Neuron (in vitro differentiated cells): Measurements from ENCODE around the gene ASPG.

Source experiments
- H2AFZ ChIP-seq: one replicate; pipeline ENCODE4 v1.6.1; 2013; ENCODE audit warnings: low read depth, mild to moderate bottlenecking, inconsistent platforms, low read length, moderate library complexity
- H3K27me3 ChIP-seq: one replicate; pipeline ENCODE4 v1.6.1; 2013; ENCODE audit warnings: low read length; ENCODE audit not compliant: insufficient read depth
- H3K36me3 ChIP-seq: one replicate; pipeline ENCODE4 v1.6.1; 2013; ENCODE audit warnings: low read length; ENCODE audit not compliant: insufficient read depth
- H3K4me1 ChIP-seq: one replicate; pipeline ENCODE4 v1.6.1; 2013; ENCODE audit warnings: low read length; ENCODE audit not compliant: insufficient read depth
- H3K4me3 ChIP-seq: 2 replicates; pipeline ENCODE4 v1.5.1; 2013; ENCODE audit warnings: mild to moderate bottlenecking, low read length, moderate library complexity
- H3K9me3 ChIP-seq: one replicate; pipeline ENCODE4 v1.6.1; 2013; ENCODE audit warnings: low read length

ASPG gene

DNA sequence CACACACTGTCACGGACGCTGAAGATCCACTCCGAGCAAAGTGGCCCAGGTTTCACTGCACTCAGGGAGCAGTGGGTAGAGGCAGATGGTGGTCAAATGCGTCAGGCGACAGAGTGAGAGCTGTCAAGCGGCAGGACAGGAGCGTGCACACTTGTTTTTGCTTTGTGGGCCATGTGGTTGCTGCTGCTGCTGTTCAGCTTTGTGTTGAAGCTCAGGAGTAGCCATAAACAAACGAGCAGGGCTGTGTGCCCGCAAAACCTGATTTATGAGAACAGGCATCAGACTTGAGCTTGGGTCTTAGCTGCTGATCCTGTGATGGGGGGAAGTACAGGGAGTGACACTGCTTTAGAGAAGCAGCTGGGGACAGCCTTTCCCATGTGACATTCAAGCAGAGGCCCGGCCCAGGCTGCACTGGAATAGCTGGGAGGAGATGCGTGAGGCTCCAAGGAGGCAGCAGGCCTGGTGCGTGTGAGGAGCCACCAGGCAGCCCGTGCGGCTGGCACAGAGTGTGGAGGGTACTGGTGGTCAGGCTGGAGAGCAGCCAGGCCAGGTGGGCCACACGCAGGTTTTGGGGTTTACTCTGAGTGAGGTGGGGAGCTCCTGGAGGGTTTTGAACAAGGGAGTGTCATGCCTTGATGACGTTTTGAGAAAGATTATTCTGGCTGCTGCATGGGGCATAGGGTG, 31.1 kb upstream of the ASPG start:
- Histone ChIP-seq H3K27me3 (peaks cover 19% of the 10 kb centered on the region), H3K4me3 (no peak overlapping the region), H3K4me1 (no peaks in the 10 kb centered on the region), H3K36me3 (no peaks in the 10 kb centered on the region), H3K9me3 (no peaks in the 10 kb centered on the region), H2AFZ (no peak overlapping the region)

DNA sequence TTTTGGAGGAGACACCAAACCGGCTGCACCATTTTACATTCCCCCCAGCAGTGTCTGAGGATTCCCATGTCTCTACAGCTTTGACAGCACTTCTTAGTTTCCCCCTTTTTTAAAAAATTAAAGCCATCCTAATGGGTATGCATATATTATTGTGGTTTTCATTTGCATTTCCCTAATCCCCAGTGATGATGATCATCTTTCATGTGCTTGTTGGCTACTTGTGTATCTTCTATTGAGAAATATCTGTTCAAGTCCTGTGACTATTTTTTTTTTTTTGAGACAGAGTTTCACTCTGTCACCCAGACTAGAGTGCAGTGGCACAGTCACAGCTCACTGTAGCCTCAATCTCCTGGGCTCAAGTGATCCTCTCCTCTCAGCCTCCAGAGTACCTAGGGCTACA, 23.2 kb upstream of the ASPG start:
- H3K36me3 ChIP-seq: no peaks in the 10 kb centered on the region
- no peak overlapping the region for H3K4me3 ChIP-seq
- H3K9me3 ChIP-seq: peaks cover 4% of the 10 kb centered on the region
- H3K4me1 ChIP-seq: no peaks in the 10 kb centered on the region
- peaks cover 3% of the 10 kb centered on the region for H3K27me3 ChIP-seq
- no peak overlapping the region for H2AFZ ChIP-seq

DNA sequence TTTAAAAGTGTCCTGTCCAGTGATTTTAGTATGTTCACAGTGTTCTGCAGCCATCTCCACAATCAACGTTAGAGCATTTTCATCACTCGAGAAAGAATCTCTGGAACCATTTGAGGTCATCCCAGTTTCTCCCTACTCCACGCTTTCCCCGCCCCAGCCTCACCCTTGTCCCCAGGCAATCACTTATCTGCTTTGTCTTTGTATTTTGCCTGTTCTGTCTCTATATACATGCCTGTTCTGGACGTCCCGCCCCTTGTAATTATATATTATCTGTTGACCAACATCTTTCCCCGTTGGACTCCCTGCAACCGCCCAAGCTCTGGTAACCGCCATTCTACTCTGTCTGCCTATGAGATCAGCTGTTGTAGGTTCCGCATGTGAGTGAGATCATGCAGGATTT, 21.5 kb upstream of the ASPG start:
- no peak overlapping the region for H2AFZ ChIP-seq
- H3K36me3 ChIP-seq: no peaks in the 10 kb centered on the region
- no peak overlapping the region for H3K4me3 ChIP-seq
- peaks cover 9% of the 10 kb centered on the region for H3K27me3 ChIP-seq
- H3K9me3 ChIP-seq: peaks cover 4% of the 10 kb centered on the region
- H3K4me1 ChIP-seq: no peaks in the 10 kb centered on the region

DNA sequence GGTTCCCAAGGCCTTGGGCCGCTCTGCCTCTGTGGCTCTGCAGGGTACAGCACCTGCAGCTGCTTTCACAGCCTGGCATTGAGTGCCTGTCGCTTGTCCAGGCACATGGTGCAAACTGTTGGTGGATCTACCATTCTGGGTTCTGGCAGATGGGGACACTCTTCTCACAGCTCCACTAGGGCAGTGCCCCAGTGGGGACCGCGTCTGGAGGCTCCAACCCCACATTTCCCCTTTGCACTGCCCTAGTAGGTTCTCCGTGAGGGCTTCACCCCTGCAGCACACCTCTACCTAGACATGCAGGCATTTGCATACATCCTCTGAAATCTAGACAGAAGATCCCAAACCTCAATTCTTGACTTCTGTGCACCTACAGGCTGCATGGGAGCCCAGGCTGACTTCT, 19.2 kb upstream of the ASPG start:
- Histone ChIP-seq H3K27me3 (peaks cover 15% of the 10 kb centered on the region), H3K4me3 (no peak overlapping the region), H3K36me3 (no peaks in the 10 kb centered on the region), H3K4me1 (no peaks in the 10 kb centered on the region), H3K9me3 (peaks cover 4% of the 10 kb centered on the region), H2AFZ (no peak overlapping the region)

DNA sequence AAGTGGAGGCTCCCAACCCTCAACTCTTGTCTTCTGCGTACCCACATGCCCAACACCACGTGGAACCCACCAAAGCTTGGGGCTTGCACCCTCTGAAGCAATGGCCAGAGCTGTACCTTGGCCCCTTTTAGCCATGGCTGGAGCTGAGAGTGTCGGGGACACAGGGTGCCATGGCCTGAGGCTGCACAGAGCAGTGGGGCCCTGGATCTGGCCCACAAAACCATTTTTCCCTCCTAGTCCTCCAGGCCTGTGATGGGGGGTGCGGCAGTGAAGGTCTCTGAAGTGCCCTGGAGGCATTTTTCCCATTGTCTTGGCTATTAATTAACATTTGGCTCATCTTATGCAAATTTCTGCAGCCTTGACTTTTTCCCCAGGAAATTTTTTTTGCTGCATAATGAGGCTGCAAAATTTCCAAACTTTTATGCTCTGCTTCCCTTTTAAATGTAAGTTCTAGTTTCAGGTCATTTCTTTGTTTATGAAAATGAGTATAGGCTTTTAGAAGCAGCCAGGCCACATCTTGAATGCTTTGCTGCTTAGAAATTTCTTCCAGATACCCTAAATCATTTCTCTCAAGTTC, 18.7 kb upstream of the ASPG start:
- H3K36me3 ChIP-seq: no peaks in the 10 kb centered on the region
- no peak overlapping the region for H2AFZ ChIP-seq
- no peak overlapping the region for H3K4me3 ChIP-seq
- H3K4me1 ChIP-seq: no peaks in the 10 kb centered on the region
- peaks cover 15% of the 10 kb centered on the region for H3K27me3 ChIP-seq
- peaks cover 4% of the 10 kb centered on the region for H3K9me3 ChIP-seq

DNA sequence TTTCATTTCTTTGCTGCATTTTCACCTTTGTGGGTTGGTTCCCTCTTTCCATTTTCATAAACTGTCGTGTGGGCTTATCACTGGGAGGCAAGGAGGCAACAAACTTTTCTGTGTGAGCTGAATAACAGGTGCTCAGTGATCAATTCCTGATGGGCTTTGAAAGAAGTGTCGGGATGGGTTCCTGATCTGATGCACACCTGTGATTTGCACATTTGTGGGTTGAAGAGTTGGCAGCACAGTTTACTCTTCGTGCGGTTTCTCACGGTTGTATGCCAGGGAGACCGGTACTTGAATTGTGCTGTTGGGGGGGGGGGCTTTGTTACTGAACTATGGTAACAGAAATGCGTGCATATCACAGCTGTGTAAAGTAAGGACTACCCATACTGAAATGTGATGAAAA, 16.0 kb upstream of the ASPG start:
- Histone ChIP-seq H2AFZ (no peak overlapping the region), H3K36me3 (no peaks in the 10 kb centered on the region)

DNA sequence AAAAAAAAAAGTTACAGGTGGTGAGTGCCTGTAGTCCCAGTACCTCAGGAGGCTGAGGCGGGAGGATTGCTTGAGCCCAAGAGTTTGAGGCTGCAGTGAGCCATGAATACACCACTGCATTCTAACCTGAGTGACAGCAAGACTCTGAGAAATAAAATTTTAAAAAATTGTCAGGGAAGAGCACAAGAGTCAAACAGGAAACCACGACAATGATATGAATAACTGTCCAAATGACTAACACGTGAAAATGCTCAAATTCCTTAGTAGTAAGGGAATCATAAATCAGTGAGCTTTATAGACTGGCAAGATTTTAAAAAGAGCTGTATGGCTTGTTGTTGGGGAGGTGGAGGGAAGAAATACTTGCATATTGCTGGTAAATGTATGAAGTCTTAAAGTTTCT, 12.9 kb upstream of the ASPG start:
- H3K4me1 ChIP-seq: no peaks in the 10 kb centered on the region
- no peaks in the 10 kb centered on the region for H3K36me3 ChIP-seq

More for the DNA sequence above, 16.0 kb upstream of the ASPG start:
- no peak overlapping the region for H3K4me3 ChIP-seq
- peaks cover 16% of the 10 kb centered on the region for H3K27me3 ChIP-seq
- H3K9me3 ChIP-seq: peaks cover 4% of the 10 kb centered on the region
- no peaks in the 10 kb centered on the region for H3K4me1 ChIP-seq

DNA sequence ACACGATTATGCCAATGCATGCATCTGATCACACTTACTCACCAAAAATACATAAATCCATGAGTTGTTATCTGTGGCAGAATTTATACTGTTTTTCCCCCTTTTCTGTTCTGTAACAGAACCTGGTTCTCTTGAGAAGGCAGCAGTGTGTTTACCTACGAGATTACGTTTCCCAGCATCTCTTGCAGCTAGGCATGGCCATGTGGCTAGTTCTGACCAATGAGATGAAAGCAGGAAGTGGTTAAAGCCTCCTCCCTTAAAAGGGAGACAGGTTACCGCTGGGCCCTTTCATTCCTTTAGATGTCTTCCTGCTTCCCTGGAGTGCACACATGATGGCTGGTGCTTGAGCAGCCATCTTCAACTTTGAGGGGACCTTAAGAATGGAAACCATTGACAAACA, 11.7 kb upstream of the ASPG start:
- no peaks in the 10 kb centered on the region for H3K4me1 ChIP-seq
- no peak overlapping the region for H2AFZ ChIP-seq
- no peaks in the 10 kb centered on the region for H3K9me3 ChIP-seq
- peaks cover 12% of the 10 kb centered on the region for H3K27me3 ChIP-seq
- H3K36me3 ChIP-seq: no peaks in the 10 kb centered on the region
- H3K4me3 ChIP-seq: no peak overlapping the region

More for the DNA sequence above, 12.9 kb upstream of the ASPG start:
- H3K4me3 ChIP-seq: no peak overlapping the region
- H3K27me3 ChIP-seq: peaks cover 16% of the 10 kb centered on the region
- no peaks in the 10 kb centered on the region for H3K9me3 ChIP-seq
- H2AFZ ChIP-seq: no peak overlapping the region

DNA sequence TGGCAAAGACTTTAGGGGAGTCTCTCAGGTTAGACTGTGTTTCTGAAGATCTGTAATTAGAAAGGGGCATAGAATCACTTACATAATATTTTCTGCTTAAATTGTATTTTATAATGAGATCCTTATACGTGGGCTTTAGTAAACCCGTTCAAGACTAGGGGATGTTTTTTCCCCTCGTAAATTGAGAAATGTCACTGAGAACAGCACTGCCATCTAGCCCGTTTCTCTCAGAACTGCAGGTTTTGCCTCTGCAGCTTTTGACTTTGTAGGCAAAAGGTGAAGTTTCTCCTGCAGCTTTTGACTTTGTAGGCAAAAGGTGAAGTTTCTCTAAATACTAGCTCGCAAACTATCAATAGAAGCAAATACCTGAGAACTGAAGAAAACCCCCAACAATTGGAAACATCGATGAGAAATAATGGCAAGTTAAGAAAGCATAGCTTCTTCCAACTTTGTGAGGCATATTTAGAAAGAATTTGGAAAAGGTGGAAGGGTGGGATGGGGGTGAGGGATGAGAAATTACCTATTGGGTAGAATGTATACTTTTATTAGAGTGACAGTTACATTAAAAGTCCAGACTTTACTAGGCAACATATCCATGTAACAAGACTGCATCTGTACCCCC, 9.9 kb upstream of the ASPG start:
- no peak overlapping the region for H3K4me3 ChIP-seq
- no peaks in the 10 kb centered on the region for H3K4me1 ChIP-seq
- H3K27me3 ChIP-seq: peaks cover 9% of the 10 kb centered on the region
- H3K36me3 ChIP-seq: no peaks in the 10 kb centered on the region
- no peaks in the 10 kb centered on the region for H3K9me3 ChIP-seq
- no peak overlapping the region for H2AFZ ChIP-seq

DNA sequence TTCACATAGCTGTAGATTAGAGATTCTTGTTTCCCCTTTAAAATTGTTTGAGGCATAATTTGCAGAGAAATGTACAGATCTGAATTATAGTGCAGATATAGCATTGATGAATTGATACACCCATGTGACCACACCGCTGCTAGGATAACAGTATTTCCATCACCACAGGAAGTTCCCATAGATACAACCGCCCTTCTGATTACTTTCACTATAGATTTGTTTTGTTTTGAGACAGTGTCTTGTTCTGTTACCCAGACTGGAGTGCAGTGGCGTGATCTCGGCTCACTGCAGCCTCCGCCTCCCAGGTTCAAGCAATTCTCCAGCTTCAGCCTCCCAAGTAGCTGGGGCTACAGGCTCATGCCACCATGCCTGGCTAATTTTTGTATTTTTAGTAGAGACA, 8.8 kb upstream of the ASPG start:
- Histone ChIP-seq H3K27me3 (peaks cover 19% of the 10 kb centered on the region), H3K4me3 (no peak overlapping the region), H3K36me3 (no peaks in the 10 kb centered on the region), H3K4me1 (no peaks in the 10 kb centered on the region), H3K9me3 (no peaks in the 10 kb centered on the region), H2AFZ (no peak overlapping the region)

DNA sequence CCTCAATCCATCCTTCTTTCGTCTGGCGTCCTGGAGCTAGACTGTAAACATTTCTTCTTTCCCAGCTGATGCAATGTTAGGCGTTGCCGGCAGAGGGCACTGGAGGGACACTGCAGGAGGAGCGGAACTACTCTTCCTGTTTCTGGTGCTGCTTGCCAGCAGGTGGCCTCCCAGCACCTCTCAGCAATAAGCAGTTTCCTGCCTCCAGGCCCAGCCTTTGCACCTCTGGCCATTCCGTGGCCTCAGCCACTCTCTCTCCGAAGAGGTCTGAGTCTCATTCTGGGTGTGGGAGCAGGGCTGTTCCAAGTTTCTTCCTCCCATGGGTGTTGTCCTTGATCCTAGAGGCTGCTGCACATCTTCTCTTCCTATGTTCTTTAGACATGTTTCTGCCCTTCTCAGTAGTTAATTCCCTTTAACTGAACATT, 7.5 kb upstream of the ASPG start:
- H3K27me3 ChIP-seq: peaks cover 29% of the 10 kb centered on the region
- H2AFZ ChIP-seq: no peak overlapping the region
- H3K4me1 ChIP-seq: no peaks in the 10 kb centered on the region
- no peak overlapping the region for H3K4me3 ChIP-seq
- H3K9me3 ChIP-seq: no peaks in the 10 kb centered on the region
- H3K36me3 ChIP-seq: no peaks in the 10 kb centered on the region

DNA sequence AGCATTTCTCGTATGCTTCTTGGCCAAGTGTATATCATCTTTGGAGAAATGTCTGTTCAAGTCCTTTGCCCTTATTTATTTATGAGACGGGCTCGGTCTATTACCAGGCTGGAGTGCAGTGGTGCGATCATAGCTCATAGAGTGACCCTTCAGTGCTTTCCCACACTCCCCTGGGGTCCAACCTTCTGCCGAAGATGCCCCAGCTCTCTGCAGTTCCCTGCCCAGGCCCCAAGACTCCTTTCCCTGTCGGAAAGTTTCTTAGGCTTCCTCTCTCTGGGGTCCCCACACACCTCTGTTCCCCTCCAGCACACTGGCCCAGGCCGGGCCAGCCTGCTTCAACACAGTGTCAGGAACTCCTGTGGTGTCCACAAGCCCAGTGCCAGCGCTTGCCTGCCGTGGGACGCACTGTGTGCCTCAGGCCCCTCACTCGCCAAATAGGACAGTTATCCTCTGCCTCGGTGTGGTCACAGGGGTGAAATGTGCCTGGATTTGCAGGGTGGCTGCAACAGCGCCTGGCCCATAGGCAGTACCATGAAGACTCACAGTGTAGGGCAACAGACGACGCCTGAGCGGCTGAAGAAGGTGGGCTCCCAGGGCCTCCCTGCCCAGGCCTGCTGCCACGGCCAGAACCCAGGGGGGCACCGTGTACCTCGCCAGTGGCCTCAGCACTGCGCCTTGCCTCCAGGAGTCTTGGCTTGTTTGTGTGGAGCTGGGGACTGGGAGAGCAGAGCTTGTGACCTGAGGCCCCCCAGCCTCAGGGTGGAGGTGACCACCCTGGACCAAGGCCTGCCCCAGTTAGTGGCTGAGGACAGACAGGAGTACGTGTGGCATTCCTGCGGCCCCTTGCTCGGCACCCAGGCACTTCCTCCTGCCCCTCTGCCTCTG, 4.9 kb upstream of the ASPG start:
- Histone ChIP-seq H3K27me3 (peaks cover 45% of the 10 kb centered on the region), H3K9me3 (no peaks in the 10 kb centered on the region), H2AFZ (no peak overlapping the region), H3K4me1 (no peaks in the 10 kb centered on the region), H3K36me3 (no peaks in the 10 kb centered on the region), H3K4me3 (no peak overlapping the region)

DNA sequence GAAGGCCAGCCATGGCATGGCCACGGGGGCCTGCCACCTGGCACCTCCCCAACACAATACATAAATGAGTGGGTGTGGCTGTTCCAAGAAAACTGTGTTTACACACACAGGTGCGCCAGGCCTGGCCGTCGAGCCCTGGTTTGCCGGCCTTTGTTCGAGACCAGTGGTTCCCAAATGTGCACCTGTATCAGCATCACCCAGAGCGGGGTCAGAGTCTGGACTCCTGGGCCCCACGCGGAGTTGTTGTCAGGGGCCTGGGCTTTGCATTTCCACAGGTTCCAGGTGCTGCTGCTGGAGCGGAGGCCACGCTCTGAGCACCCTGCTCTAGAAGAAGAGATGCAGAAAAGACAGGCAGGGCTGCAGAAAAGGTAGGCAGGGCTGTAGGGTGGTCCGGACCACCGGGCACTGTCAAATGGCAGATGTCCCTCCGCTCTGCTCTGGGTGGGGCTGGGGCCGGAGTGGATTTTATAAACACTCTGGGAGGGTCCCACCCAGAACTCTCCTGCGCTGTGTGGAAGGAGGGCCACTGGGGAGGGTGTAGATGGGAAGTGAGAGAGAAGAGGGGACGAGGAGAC, 4.2 kb upstream of the ASPG start:
- Histone ChIP-seq H3K4me1 (no peaks in the 10 kb centered on the region), H3K4me3 (no peak overlapping the region), H3K27me3 (peaks cover 52% of the 10 kb centered on the region)

More for the DNA sequence above, 4.2 kb upstream of the ASPG start:
- Histone ChIP-seq H3K9me3 (no peaks in the 10 kb centered on the region), H2AFZ (no peak overlapping the region), H3K36me3 (no peaks in the 10 kb centered on the region)
